HG03025 (cell line): ENCODE measurements around the gene MAP1B.

ENCODE experiments used
- ATAC-seq: cut with Tn5 transposase; IDR thresholded peaks from one replicate; pipeline ENCODE4 v1.9.1; 2021; ENCODE audit warnings: mild to moderate bottlenecking, moderate library complexity; ENCODE audit not compliant: unreplicated experiment, low FRiP score

MAP1B gene

GRCh38 chr5:72213482-72213881 is 106.2 kb downstream of the MAP1B start:
- ATAC-seq: no peak

- ATAC-seq: no peak
Measured at GRCh38 chr5:72214168-72214567, 106.9 kb downstream of the MAP1B start.

- ATAC-seq: no peak
Measured at GRCh38 chr5:72216756-72217155, 109.5 kb downstream of the MAP1B start.

GRCh38 chr5:72221099-72221498 is 113.8 kb downstream of the MAP1B start:
- no peak for ATAC-seq

GRCh38 chr5:72221541-72221940 is 114.3 kb downstream of the MAP1B start:
- ATAC-seq: no peak

DNA sequence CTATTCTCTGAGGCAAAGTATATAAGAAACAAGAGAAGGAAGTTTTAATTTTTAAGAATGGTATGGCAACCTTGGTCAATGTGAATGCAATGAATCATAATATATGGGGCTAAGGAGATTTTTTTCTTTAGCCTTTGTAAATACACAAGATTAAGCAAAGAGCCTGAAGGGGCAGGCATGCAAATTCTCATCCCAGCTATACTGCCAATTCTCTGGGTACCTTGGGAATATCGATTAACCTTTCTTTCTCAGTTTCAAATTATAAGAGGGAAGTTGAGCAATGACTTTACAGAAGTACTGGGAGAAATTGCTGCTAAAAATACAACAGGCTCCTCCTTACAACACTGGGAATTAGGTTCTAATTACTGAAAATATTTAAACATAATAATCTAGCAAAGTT is 115.2 kb downstream of the MAP1B start:
- ATAC-seq: no peak

- ATAC-seq: no peak
Measured at GRCh38 chr5:72223371-72223770, 116.1 kb downstream of the MAP1B start.

GRCh38 chr5:72224946-72225463 is 117.7 kb downstream of the MAP1B start:
- ATAC-seq: no peak

GRCh38 chr5:72225741-72226140 is 118.5 kb downstream of the MAP1B start:
- no peak for ATAC-seq

GRCh38 chr5:72226950-72227349 is 119.7 kb downstream of the MAP1B start:
- no peak for ATAC-seq

DNA sequence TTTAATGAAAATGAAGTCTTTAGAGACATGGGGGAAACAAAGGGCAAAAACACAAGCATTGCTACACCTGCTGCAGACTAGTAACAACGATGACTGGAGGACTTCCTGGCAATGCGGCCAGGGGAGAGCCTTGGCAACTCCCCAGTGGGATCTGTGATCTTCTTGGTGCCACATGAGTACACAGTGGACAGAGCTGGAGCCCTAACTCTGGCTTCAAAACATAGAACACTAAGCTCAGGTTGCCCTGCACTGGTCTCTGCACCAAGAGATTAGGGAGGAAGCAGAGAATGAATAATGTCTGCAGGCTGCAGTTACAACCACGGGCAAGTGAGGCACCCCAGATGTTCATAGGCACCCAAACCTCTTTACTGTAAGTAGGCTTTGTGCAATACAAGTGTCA is 121.7 kb downstream of the MAP1B start:
- no peak for ATAC-seq

- ATAC-seq: no peak
Measured at GRCh38 chr5:72231991-72232703, 124.9 kb downstream of the MAP1B start.

DNA sequence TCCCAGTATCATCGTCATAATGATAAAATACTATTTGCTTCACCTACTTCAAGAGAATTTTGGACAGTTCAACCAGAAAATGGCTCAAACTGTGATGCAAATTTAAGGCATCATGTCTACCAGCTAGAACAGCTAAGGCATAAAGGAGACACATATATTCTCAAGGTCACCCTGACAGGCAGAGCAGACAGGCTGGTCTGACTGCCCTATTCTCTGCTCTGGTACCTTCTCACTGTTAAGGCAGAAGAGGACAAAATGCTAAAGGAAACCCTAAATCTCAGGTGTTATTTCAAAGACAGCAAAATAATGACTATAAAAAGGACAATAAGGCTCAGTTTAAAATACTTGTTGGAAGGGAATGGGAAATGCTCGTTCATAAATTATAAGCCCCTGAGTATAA is 125.6 kb downstream of the MAP1B start:
- ATAC-seq: no peak

DNA sequence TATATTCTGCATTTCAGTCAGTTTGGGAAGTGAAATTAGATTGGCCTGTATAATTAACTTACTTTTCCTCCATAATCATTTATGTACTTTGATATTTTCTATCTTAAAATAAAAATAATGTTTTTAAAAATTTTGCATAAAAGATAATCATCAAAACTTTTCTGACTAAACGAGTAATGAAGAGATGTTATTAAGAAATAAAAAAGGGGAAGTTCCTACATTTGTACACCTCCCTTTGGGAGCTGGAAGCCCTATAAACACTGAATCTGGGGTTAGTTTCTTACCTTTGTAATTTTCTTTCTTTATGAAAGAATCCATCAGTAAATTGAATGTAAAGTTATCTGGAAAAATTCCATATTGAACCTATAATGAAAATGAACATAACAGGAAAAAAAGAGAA is 126.6 kb downstream of the MAP1B start:
- no peak for ATAC-seq

DNA sequence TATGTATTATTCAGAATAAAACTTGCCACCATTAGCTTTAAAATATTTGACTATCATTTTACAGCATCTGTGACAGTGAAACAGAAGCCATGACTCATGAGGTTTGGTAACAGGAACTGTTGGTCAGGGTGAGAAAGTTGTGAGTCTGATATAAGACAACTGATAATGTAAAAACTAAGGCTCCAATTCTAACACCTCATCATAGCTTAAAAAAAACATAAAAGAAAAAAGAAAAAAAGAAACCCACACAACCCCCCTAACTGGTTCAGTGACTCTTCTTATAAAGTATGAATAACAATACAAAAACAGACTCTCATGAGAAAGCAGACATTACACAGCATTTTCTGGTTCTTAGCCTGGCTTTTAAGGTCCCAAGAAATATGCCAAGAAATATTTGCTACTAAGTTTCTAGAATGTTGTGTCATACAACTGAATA is 127.0 kb downstream of the MAP1B start:
- no peak for ATAC-seq

- ATAC-seq: no peak
Measured at GRCh38 chr5:72234868-72235267, 127.6 kb downstream of the MAP1B start.

GRCh38 chr5:72235725-72236124 is 128.4 kb downstream of the MAP1B start:
- ATAC-seq: no peak

DNA sequence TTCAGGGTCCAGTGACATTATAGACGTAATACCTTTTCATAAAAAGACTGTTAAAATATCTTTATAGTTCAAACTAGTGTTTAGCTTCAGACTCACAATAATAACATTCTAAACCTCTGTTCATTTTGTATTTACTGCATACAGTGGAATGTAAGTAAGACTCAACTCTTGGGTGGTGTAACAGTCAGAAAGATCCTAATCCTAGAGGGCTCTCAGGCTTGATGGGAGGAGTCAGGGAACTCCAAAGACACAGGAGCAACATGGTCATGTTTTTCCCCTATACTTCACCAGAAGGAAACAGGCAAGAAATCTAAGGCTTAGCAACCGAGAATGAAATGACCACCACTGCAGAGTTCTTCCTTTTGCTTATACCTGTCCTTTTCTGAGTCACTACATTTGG is 130.1 kb downstream of the MAP1B start:
- no peak for ATAC-seq

DNA sequence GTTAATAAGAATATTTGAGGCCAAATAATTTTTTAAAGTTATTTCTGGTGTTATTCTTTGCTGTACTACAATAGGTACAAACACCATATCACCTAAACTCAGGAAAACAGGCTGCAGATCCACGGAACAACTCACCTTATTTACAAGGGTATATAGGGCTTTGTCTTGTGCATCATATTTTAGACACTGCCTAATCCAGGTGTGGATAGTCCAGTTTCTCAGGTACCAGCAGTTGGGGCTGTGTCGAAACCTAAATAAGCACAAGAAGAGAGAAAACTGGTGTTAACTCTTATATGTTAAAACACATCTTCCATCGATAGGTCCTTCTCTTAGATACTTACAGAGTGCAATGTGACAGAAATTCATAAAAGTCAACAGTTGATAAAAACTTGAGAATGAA is 130.6 kb downstream of the MAP1B start:
- ATAC-seq: no peak

GRCh38 chr5:72238712-72239445 is 131.6 kb downstream of the MAP1B start:
- ATAC-seq: no peak

GRCh38 chr5:72241346-72242003 is 134.2 kb downstream of the MAP1B start:
- no peak for ATAC-seq
